T-helper 22 cell (primary cell): ENCODE results near the gene ITPR3.

ENCODE experiments used
- DNase-seq: peaks from one replicate; pipeline ENCODE4 v3.0.0-alpha.2; 2020; ENCODE audit warnings: low read depth

ITPR3 gene

GRCh38 chr6:33686981-33687975, 66.2 kb downstream of the ITPR3 start:
- no peak for DNase-seq

- no peak for DNase-seq
Observed at GRCh38 chr6:33688006-33688405, 66.9 kb downstream of the ITPR3 start.

GRCh38 chr6:33688451-33689147, 67.5 kb downstream of the ITPR3 start:
- DNase-seq: no peak

GRCh38 chr6:33689148-33689494, 68.0 kb downstream of the ITPR3 start:
- DNase-seq: no peak

GRCh38 chr6:33689879-33690278, 68.8 kb downstream of the ITPR3 start:
- no peak for DNase-seq

GRCh38 chr6:33690766-33691165, 69.6 kb downstream of the ITPR3 start:
- DNase-seq: no peak

GRCh38 chr6:33691456-33692077, 70.4 kb downstream of the ITPR3 start:
- no peak for DNase-seq

GRCh38 chr6:33692078-33692759, 71.1 kb downstream of the ITPR3 start:
- no peak for DNase-seq

- DNase-seq: peak; percentile 66
Observed at GRCh38 chr6:33692760-33693158, 71.6 kb downstream of the ITPR3 start.

- DNase-seq: no peak
Observed at GRCh38 chr6:33693186-33694105, 72.3 kb downstream of the ITPR3 start.

- DNase-seq: peak; percentile 65
Observed at GRCh38 chr6:33694401-33694931, 73.3 kb downstream of the ITPR3 start.

GRCh38 chr6:33694977-33695376, 73.9 kb downstream of the ITPR3 start:
- DNase-seq: no peak

GRCh38 chr6:33695451-33695887, 74.3 kb downstream of the ITPR3 start:
- DNase-seq: no peak

- DNase-seq: no peak
Observed at GRCh38 chr6:33696076-33696475, 75.0 kb downstream of the ITPR3 start.

- no peak for DNase-seq
Observed at GRCh38 chr6:33696548-33697518, 75.7 kb downstream of the ITPR3 start.

GRCh38 chr6:33697845-33698244, 76.7 kb downstream of the ITPR3 start:
- no peak for DNase-seq

- DNase-seq: no peak
Observed at GRCh38 chr6:33698494-33698893, 77.4 kb downstream of the ITPR3 start.

GRCh38 chr6:33699131-33699530, 78.0 kb downstream of the ITPR3 start:
- no peak for DNase-seq

GRCh38 chr6:33699739-33700138, 78.6 kb downstream of the ITPR3 start:
- no peak for DNase-seq
